IPS DF 4.7 (cell line): ENCODE data around the gene DLK1.

Source experiments
- DNase-seq: peaks from one replicate; pipeline ENCODE4 v3.0.0-alpha.2; 2013; ENCODE audit warnings: low spot score; ENCODE audit errors: extremely low read depth

Gene DLK1

GRCh38 chr14:100755649-100756048 lies 29.0 kb downstream of the DLK1 start:
- no peak for DNase-seq

GRCh38 chr14:100761481-100761880 lies 34.8 kb downstream of the DLK1 start:
- DNase-seq: no peak

GRCh38 chr14:100762089-100762515 lies 35.4 kb downstream of the DLK1 start:
- DNase-seq: no peak

DNA sequence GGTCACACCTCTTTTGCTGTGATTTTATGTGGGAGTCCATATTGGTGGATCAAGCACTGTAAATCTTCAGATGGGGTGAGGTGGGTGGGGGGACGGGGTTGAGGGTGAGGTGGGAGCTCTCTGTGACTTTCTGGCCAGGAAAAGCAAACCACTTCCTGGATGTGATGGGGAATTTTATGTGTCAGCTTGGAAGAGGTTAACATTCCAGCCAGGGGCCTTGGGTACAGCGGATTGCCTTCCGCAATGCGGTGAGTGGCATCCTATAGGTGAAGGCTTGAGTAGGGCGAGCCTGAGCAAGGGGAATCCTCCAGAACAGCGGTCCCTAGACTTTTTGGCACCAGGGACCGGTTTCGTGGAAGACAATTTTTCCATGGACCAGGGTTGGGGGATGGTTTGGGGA lies 36.2 kb downstream of the DLK1 start:
- no peak for DNase-seq

DNA sequence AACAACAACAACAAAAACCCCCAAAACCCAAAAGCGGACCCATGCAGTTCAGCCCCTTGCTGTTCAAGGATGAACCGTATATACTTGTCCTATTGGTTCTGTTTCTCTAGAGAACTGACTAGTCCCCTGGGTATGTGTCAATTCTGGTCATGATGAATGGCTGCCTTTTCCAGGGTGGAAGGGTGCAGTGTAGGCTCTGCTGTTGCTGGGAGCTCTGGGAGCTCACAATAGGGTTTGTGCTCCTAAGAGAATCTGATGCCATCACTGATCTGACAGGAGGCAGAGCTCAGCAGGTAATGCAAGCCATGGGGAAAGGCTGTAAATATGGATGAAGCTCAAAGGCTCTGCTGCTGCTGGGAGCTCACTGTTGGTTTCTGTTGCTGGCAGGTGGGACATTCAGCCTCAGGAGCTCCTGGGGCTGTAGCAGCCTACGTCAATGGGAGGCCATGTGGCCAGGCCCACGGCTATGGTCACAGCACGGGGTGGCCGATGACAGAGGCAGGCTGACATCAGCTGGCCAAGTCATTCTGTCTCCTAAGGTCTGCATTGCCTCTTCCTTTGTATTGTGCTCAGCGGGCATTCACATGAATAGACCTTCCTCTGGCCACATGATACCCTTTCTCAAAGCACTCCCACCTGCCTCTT lies 37.9 kb downstream of the DLK1 start:
- DNase-seq: no peak

- no peak for DNase-seq
Observed at GRCh38 chr14:100765296-100765695, 38.6 kb downstream of the DLK1 start.

DNA sequence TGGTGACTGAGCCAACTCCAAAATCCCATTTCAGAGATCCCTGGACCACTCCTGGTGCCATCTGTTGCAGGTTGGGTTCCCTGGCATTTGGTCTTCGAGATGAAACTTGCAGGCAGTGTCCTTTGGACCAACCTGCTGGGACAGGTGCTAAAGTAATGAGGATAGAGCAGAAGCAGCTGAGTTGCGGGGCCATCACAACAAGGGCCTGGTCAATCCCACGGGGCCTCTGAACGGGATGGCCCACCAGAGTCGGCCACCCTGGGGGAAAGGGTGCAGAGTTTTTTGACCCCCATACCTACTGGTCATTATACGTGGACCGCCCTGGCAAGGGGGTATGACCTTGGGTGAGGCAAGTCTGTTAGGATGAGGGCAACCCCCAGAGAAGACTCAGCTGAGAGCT lies 39.3 kb downstream of the DLK1 start:
- DNase-seq: no peak

- no peak for DNase-seq
Observed at GRCh38 chr14:100767003-100767787, 40.5 kb downstream of the DLK1 start.

GRCh38 chr14:100767788-100768536 lies 41.3 kb downstream of the DLK1 start:
- DNase-seq: no peak

GRCh38 chr14:100769035-100769939 lies 42.6 kb downstream of the DLK1 start:
- no peak for DNase-seq

DNA sequence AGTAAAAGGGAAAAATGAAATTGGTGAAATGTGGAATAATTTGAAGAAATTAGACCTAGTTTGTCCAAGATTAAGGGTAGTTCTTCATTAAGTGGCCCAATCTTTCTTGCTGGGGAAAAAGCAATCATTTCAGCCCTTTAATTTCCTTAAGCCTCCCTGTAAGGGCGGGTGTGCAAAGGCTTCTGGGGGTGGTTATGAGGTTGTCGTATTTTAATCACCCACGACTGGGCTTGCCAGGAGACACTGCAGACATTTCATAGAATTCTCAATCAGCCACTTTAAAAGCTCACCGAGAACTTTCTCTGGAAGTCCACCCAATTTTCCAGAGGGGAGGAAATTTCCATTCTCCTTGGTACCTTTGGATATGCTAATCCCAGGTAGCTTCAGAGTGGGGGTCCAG lies 43.4 kb downstream of the DLK1 start:
- DNase-seq: no peak

DNA sequence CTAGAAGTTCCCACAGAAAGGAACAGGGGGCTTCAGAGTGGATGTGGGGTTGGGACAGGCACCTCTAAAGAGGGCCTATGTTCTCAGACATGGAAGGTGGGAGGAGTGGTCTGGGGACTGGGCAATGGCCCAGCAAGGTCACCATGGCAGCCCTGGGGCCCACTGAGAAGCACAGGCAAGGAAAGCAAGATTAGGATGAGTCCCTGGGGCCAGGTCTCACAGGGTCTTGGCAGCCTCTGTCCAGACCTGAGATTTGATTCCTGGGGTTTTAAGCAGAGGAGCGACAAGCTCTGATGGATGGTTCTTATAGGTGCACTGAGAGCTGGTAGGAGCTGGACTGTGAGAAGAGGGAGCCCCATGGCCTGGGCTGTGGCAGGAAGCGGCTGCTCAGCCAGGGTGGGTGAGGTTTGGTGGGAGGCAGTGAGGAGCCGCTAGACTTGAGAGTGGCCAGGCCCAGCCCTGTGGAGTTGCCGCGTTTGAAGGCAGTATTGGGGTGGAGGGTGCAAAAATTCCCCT lies 44.0 kb downstream of the DLK1 start:
- no peak for DNase-seq

GRCh38 chr14:100771121-100771800 lies 44.6 kb downstream of the DLK1 start:
- DNase-seq: no peak

DNA sequence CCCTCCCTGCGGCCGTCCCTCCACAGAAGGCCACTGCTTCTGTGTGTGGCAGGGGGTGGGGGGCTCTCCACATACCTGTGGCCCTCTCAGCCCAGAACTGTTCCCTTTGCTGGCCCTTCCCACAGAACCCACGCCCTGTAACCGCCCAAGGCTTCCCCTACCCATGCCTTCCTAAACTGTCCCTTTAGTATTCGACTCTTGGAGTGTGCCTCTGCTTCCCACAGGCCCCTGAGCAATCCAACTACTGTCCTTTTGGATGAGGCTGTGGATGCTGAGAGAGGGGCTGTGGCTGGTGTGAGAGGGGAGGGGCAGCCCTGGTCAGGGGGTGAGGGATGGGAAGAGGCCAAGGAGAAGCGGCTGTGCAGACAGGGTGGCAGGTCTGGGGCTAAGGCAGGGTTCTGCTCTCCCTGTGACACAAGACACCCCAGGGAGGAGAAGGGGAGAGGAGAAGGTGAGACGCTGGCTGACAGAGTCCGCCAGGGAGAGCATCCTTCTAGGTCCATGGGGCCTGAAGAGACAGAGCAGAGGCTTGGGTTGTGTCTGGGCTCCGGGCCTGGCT lies 46.0 kb downstream of the DLK1 start:
- no peak for DNase-seq

DNA sequence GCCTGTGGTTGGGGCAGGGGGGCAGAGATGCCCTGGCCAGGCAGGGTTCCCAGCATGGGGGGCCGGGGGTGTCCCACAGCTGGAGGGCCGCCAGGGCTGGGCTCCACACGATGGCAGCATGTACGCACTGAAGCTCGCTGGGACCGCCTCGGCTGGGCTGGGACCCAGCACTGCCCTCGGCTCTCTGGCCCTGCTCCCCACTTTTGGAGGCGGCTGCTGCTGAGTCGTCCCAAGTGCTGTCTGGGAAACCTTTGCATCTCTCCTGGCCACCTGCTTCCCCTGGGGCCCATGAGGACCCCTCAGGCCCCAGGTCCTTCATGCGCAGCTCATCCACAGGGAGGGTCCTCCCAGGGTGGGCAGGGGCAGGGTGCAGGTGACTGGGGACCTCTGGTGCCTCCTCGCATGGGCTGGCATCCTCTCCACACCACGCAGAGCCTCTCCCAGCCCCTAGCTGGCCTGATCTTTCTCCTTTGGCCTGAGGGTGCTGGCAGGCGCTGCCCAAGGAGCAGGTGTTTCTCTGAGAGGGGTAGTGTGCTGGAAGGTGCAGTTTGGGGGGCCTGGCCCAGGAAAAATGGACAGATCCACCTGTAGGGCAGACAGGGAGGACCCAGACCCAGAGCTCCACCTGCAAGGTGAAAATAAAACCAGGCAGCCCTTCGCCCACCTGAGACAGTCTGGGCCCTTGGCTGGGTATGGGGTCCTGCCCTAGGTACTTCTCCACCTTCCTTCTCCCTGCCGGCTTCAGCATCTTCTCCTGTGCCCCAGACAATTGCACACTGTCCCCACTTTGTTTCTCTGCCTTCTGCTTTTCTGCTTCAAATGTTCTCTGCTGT lies 46.9 kb downstream of the DLK1 start:
- DNase-seq: no peak

- no peak for DNase-seq
Observed at GRCh38 chr14:100774164-100774537, 47.5 kb downstream of the DLK1 start.

DNA sequence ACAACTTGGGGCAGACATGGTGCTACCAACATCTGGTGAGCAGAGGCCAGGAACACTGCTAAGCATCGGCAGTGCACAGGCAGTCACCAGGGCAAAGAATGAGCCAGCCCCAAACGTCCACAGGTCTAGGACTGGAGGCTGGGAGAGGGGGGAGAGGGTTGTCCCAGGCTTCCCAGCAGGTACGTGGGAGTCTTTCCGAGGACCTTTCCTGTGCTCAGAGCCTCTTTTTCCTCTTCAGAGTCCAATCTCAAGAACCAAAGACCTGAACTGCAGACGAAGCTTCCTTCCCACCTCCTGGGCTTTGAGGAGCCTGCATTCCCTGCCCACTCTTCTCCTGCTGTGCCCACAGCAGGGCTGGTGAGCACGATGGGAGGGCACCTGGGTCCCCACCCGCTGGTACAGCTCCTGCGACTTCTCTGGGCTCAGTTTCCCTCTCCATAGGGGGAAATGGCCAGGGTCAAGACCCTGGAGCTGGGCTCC lies 48.7 kb downstream of the DLK1 start:
- DNase-seq: no peak

- DNase-seq: no peak
Observed at GRCh38 chr14:100775831-100776591, 49.3 kb downstream of the DLK1 start.
